Suprapubic skin (tissue), 4 donors: Measurements from ENCODE around the gene LIN52. TPM values are rescaled to one million over a fixed set of nuclear protein-coding genes. Genes with fewer than 3 reads are reported as not detected.

ENCODE experiments used
- DNase-seq, 2 donors: peaks; one replicate each; pipeline ENCODE4 v3.0.0-alpha.2; 2019; ENCODE audit warnings: low spot score in 2 of 2
- H3K27ac ChIP-seq: fragments of 200-600 bp; sonication (generic); one replicate; pipeline ENCODE4 v1.5.1; 2019
- H3K27me3 ChIP-seq: fragments of 200-600 bp; sonication (generic); one replicate; pipeline ENCODE4 v1.5.1; 2019
- H3K36me3 ChIP-seq: fragments of 200-600 bp; sonication (generic); one replicate; pipeline ENCODE4 v1.5.1; 2019
- H3K4me1 ChIP-seq: fragments of 200-600 bp; sonication (generic); one replicate; pipeline ENCODE4 v1.5.1; 2019
- H3K4me3 ChIP-seq: fragments of 200-600 bp; sonication (generic); one replicate; pipeline ENCODE4 v1.5.1; 2019; ENCODE audit warnings: mild to moderate bottlenecking
- H3K9me3 ChIP-seq: fragments of 200-600 bp; sonication (generic); one replicate; pipeline ENCODE4 v1.5.1; 2019
- CTCF ChIP-seq, 2 donors: fragments of 200-600 bp in 1 of 2; fragments of 450-650 bp in 1 of 2; sonication (generic) in 1 of 2; IDR thresholded peaks; one replicate each; pipeline ENCODE4 v1.5.1; 2016 to 2019; ENCODE audit warnings: antibody characterized with exemption in 2 of 2, mild to moderate bottlenecking in 1 of 2, moderate library complexity in 1 of 2
- EP300 ChIP-seq: sonication (generic); formaldehyde crosslinking; IDR thresholded peaks from one replicate; pipeline ENCODE4 v1.6.1; 2017; ENCODE audit warnings: antibody characterized with exemption
- POLR2A ChIP-seq, 2 donors: fragments of 450-650 bp; IDR thresholded peaks; one replicate each; pipeline ENCODE4 v1.6.1; 2017; ENCODE audit warnings: antibody characterized with exemption in 2 of 2, mild to moderate bottlenecking in 2 of 2, moderate library complexity in 2 of 2
- POLR2AphosphoS5 ChIP-seq, 3 donors: sonication (generic); formaldehyde crosslinking; IDR thresholded peaks; one replicate each; pipeline ENCODE4 v1.6.1; 2017; ENCODE audit warnings: antibody characterized with exemption in 3 of 3
- WGBS: methylation state at CpG from one replicate; pipeline ENCODE4 v1.1.5; 2018; 5-methylcytosine and 5-hydroxymethylcytosine counted together
- total RNA-seq, 4 donors: library from RNA; depleted of rRNA; stranded (reverse); fragments of >200 nt; gene quantifications; one replicate each; pipeline ENCODE4 v1.1.0, GENCODE V29; 2016

The LIN52 gene
- total RNA-seq, 4 donors from 2014 or later, result 3.9 to 7.4 (median 5.2) TPM

GRCh38 chr14:74217672-74218448, 133.1 kb downstream of the LIN52 start:
- Histone ChIP-seq H3K9me3 (no peaks in the 10 kb centered on the region), H3K36me3 (no peaks in the 10 kb centered on the region), H3K4me1 (peaks cover 7% of the 10 kb centered on the region), H3K27me3 (peaks cover 38% of the 10 kb centered on the region), H3K4me3 (peak overlapping the region; percentile 16), H3K27ac (no peak overlapping the region)
- TF ChIP-seq POLR2A (IDR thresholded peaks at IDR 0.05) (no peak), CTCF (IDR thresholded peaks at IDR 0.05) (peak; percentile 50 to 97), EP300 (no peak), POLR2AphosphoS5 (IDR thresholded peaks at IDR 0.05) (no peak)
- DNase-seq, result peak in 1 of 2 donors; percentile 74
- WGBS, result 58% methylated on average over 6 of the region's 40 CpGs

DNA sequence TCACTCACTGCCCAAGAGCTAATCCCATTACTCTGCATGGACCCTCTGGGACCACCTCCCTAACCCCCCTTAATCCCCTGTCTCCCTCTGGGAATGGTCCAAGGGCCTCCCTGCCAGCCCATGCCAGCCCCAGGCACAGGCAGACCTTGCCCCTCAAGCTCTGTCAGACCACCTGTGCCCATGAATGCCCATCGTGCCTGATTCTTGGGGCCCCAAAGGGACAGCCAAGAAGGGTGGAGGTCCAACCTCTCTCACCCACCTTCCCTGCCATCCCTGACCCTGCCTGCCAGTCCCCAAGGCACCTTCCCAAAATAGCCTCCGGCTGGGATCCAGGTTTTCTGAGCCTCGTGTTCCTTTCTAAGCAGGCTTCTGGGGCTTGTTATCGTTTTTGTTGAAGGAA, 133.7 kb downstream of the LIN52 start:
- no peak for TF ChIP-seq CTCF (IDR thresholded peaks at IDR 0.05)
- no peak for TF ChIP-seq EP300
- TF ChIP-seq POLR2A (IDR thresholded peaks at IDR 0.05), result no peak
- no peak for TF ChIP-seq POLR2AphosphoS5 (IDR thresholded peaks at IDR 0.05)
- Histone ChIP-seq H3K27me3 (peaks cover 38% of the 10 kb centered on the region), H3K36me3 (no peaks in the 10 kb centered on the region), H3K4me3 (no peak overlapping the region), H3K4me1 (peaks cover 7% of the 10 kb centered on the region), H3K9me3 (no peaks in the 10 kb centered on the region), H3K27ac (no peak overlapping the region)
- 43% methylated on average over 4 of the region's 4 CpGs for WGBS
- DNase-seq, result peak in 1 of 2 donors; percentile 23

DNA sequence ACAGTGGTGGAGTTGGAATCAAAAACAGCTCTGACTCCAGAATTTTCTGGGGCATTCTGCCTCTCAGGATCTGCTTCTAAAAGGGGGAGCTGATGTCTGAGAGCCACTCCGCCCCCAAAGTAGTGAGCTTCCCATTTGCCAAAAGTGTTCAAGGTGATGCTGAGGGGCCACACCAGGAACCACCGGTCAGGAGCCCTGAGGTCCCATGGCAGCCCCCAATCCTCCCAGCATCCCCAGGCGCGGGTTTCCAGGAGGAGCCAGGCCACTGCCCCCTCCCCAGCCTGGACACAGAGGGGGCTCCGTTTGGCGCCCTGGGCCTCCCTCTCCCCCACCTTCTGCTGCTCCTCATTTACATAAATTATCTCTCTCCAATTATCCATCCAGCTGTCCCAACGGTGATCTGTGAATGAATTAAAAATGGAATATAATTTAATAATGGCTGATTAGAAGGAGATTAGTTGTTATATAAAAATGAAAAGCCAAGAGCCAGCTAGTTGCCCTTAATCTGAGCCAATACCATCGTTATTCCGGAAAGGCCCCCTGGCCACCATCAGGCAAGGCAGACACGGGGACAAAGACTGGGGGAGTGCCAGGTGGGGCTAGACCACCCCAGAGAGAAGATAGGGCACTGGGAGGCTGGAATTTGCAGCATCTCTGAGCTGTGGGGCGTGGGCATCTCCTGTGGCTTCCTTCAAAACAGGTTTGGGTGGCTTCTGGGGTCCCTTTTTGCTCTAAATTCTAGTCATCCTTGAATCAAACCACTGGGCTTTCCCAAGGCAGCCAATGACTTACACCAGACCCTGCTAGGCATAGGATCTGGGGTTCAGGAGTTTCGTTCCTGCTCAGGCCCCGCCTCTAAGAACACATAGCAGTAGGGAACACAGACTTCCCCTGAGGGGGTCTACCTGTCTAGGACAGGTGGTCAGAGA, 134.8 kb downstream of the LIN52 start:
- TF ChIP-seq POLR2AphosphoS5 (IDR thresholded peaks at IDR 0.05), result no peak
- no peak for TF ChIP-seq EP300
- H3K4me3 ChIP-seq, result no peak overlapping the region
- H3K4me1 ChIP-seq, result peaks cover 7% of the 10 kb centered on the region
- whole genome bisulfite sequencing, result 64% methylated on average over 13 of the region's 13 CpGs
- no peaks in the 10 kb centered on the region for H3K9me3 ChIP-seq
- H3K36me3 ChIP-seq, result no peaks in the 10 kb centered on the region
- peak in 1 of 2 donors; percentile 63 for DNase-seq
- H3K27me3 ChIP-seq, result peaks cover 42% of the 10 kb centered on the region
- H3K27ac ChIP-seq, result no peak overlapping the region

DNA sequence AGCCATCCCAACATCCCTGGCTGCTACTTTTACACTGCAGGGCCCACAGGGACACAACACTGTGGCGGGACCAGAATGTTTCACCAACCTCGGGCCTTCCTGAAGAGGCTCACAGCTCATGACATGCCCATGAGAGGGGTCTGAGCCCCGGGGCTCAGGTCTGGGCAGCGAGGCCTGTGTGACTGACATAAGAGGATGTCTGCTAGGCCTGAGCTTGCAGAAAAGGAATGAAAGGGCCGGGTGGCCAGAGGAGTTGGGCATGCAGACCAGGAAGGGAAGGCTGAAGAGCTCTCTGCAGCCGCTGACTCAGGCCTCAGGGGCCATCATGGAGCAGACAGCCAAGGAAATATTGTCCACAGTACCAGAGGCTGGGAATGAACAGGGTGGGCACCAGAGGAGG, 136.2 kb downstream of the LIN52 start:
- Histone ChIP-seq H3K36me3 (no peaks in the 10 kb centered on the region), H3K4me1 (peaks cover 7% of the 10 kb centered on the region), H3K4me3 (no peak overlapping the region), H3K27ac (no peak overlapping the region), H3K9me3 (no peaks in the 10 kb centered on the region), H3K27me3 (peaks cover 42% of the 10 kb centered on the region)
- peak in 1 of 2 donors; percentile 67 for DNase-seq
- TF ChIP-seq EP300 (no peak), POLR2AphosphoS5 (IDR thresholded peaks at IDR 0.05) (no peak), CTCF (IDR thresholded peaks at IDR 0.05) (no peak), POLR2A (IDR thresholded peaks at IDR 0.05) (no peak)
- 77% methylated on average over 6 of the region's 6 CpGs for WGBS

- H3K4me1 ChIP-seq, result peaks cover 7% of the 10 kb centered on the region
- no peak overlapping the region for H3K27ac ChIP-seq
- H3K27me3 ChIP-seq, result peaks cover 40% of the 10 kb centered on the region
- no peak for DNase-seq
- no peaks in the 10 kb centered on the region for H3K9me3 ChIP-seq
- H3K36me3 ChIP-seq, result no peaks in the 10 kb centered on the region
- no peak overlapping the region for H3K4me3 ChIP-seq
- WGBS, result 83% methylated on average over 5 of the region's 7 CpGs
- TF ChIP-seq EP300, result no peak
- no peak for TF ChIP-seq CTCF (IDR thresholded peaks at IDR 0.05)
- no peak for TF ChIP-seq POLR2AphosphoS5 (IDR thresholded peaks at IDR 0.05)
Measured at GRCh38 chr14:74221741-74222140, 137.0 kb downstream of the LIN52 start.
